ENCODE measurements around the gene SLC26A1. TPM values are rescaled to one million over a fixed set of nuclear protein-coding genes. Genes with fewer than 3 reads are reported as not detected.

The SLC26A1 gene
- total RNA-seq, 1 experiment from 2014 or later, result 1.8 TPM

DNA sequence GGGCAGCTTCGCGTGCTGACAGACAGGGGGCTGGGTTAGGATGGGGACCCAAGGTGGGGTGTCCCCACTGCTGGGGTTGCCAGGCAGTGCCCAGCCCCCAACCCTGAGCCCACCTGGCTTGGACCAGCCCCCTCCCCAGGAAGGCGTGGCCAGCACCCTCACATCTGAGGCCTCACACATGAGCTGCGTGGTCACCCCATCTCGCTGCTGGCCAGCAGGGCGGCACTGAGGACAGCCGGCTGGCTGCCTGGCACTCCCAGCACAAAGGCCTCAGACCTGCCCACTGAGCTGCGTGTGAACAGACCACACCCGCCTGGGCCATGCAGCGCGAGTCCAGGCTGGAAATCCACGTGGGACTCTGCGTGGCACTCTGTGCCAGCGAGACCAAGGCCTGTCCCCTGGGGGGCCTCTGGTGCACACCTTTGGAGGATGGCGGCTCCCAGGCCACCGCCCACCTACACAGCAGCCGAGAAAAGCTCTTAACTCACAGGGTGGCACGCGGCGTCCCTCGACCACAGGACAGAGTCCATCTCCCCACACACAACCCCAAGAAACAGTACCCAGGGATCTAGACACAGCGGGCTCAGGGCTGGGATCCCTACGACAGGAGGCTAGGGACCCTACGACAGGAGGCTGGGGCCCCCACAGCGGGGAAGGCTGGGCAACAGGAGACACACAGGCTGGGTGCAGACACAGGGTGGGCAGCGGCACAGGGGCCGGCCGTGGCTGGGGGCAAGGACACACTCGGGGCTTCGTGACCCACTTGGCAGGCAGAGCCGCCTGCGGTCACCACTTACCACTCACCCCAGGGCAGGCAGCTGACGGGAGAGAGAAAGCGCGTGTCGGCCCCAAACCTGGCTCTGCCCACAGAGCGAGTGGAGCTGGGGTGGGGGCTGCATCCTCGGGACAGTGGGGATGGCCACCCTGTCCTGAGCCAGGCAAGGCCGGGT lies 29.7 kb downstream of the SLC26A1 start:
- in situ Hi-C loops (cut with HindIII; ENCODE audit: low pct_unique_long_range_greater_than_20kb, low sequenced_read_pairs), result no loop called here
- POLR2A ChIA-PET, result no interaction called here

DNA sequence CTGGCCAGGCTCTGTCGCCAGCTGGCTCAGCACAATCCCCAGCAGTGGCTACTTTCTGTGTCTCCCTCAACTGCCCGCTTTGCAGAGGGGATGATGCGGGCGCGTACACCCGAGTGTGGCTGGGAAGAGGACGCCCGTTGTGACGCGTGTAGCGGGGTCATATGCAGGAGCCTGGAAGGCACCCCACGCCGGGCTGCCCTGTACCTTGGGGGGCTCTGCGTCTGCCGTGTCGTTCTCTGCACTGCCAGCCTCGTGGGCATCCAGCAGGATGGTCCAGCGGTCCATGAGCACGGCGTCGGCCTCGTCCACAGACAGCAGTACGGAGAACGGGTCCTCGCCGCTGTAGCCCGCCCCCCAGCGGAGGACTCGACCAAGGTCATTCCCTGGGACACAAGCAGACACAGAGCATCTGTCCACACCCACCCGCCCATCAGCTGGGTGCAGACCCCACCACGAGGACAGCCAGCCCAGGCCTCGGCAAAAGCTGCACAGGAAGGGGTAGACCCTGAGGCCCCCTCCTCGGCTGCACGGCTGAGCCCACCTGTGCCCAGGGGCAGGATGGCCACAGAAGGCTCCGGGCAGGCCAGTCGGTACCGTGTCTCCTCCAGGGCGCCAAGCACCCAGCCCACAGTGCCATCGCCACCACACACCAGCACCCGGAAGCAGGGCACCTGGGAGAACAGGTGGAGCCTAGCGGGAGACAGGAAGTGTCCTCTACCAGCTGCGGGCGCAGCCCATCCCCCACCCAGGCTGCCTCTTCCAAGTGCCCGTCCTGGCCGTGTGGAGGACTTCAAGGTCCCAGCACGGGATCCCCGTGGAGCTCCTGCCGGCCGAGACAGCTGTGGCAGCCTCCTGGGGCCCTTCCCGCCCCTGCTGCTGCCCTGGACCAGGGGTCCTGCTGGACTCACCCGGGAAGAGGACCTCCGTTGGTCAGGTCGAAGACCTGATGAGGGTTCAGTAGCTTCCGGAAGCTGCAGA lies 30.7 kb downstream of the SLC26A1 start:
- no peak for DNase-seq (ENCODE audit: low read depth, low spot score)
- no TSS peak for BruUV-seq (replicated peaks)
- in situ Hi-C loops (cut with HindIII; ENCODE audit: low pct_unique_long_range_greater_than_20kb, low sequenced_read_pairs), result no loop called here
- TF ChIP-seq, protein P1, sequence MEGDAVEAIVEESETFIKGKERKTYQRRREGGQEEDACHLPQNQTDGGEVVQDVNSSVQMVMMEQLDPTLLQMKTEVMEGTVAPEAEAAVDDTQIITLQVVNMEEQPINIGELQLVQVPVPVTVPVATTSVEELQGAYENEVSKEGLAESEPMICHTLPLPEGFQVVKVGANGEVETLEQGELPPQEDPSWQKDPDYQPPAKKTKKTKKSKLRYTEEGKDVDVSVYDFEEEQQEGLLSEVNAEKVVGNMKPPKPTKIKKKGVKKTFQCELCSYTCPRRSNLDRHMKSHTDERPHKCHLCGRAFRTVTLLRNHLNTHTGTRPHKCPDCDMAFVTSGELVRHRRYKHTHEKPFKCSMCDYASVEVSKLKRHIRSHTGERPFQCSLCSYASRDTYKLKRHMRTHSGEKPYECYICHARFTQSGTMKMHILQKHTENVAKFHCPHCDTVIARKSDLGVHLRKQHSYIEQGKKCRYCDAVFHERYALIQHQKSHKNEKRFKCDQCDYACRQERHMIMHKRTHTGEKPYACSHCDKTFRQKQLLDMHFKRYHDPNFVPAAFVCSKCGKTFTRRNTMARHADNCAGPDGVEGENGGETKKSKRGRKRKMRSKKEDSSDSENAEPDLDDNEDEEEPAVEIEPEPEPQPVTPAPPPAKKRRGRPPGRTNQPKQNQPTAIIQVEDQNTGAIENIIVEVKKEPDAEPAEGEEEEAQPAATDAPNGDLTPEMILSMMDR (IDR thresholded peaks at IDR 0.05), result no peak
- TF ChIP-seq SIN3A (IDR thresholded peaks at IDR 0.05; ENCODE audit: borderline replicate concordance, insufficient read depth, low read depth, low read length), result no peak
- TF ChIP-seq, protein P2, sequence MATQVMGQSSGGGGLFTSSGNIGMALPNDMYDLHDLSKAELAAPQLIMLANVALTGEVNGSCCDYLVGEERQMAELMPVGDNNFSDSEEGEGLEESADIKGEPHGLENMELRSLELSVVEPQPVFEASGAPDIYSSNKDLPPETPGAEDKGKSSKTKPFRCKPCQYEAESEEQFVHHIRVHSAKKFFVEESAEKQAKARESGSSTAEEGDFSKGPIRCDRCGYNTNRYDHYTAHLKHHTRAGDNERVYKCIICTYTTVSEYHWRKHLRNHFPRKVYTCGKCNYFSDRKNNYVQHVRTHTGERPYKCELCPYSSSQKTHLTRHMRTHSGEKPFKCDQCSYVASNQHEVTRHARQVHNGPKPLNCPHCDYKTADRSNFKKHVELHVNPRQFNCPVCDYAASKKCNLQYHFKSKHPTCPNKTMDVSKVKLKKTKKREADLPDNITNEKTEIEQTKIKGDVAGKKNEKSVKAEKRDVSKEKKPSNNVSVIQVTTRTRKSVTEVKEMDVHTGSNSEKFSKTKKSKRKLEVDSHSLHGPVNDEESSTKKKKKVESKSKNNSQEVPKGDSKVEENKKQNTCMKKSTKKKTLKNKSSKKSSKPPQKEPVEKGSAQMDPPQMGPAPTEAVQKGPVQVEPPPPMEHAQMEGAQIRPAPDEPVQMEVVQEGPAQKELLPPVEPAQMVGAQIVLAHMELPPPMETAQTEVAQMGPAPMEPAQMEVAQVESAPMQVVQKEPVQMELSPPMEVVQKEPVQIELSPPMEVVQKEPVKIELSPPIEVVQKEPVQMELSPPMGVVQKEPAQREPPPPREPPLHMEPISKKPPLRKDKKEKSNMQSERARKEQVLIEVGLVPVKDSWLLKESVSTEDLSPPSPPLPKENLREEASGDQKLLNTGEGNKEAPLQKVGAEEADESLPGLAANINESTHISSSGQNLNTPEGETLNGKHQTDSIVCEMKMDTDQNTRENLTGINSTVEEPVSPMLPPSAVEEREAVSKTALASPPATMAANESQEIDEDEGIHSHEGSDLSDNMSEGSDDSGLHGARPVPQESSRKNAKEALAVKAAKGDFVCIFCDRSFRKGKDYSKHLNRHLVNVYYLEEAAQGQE (IDR thresholded peaks at IDR 0.05; ENCODE audit: insufficient read depth in 1 of 2, low read depth in 2 of 2, low read length in 1 of 2), result no peak
- ChIA-PET CTCF (interaction anchor here (0.6 kb wide), 1 partner anchor 76 kb away, joined by 3 read pairs; no protein-coding TSS in a partner anchor), POLR2A (no interaction called here)
- no peak overlapping the region for H3K27ac ChIP-seq (ENCODE audit: low read length)
- H3K4me3 ChIP-seq (ENCODE audit: low read depth in 2 of 2, low read length in 2 of 2), result no peak overlapping the region
- H3K27me3 ChIP-seq (ENCODE audit: control insufficient read depth, insufficient read depth, low read length), result no peaks in the 10 kb centered on the region
- H3K36me3 ChIP-seq (ENCODE audit: control insufficient read depth, insufficient read depth, low read length), result no peaks in the 10 kb centered on the region
- no peaks in the 10 kb centered on the region for H3K9me3 ChIP-seq (ENCODE audit: control insufficient read depth, insufficient read depth, low read depth, low read length)
- H3K4me1 ChIP-seq (ENCODE audit: control insufficient read depth, insufficient read depth, low read length), result no peaks in the 10 kb centered on the region
- intact Hi-C loops (cut with micrococcal nuclease; ENCODE audit: unreplicated experiment), result no loop called here
- ATAC-seq, result no peak

More for the DNA sequence above, 29.7 kb downstream of the SLC26A1 start:
- no peaks in the 10 kb centered on the region for H3K9me3 ChIP-seq (ENCODE audit: control insufficient read depth, insufficient read depth, low read depth, low read length)
- H3K36me3 ChIP-seq (ENCODE audit: control insufficient read depth, insufficient read depth, low read length), result no peaks in the 10 kb centered on the region
- no peaks in the 10 kb centered on the region for H3K27me3 ChIP-seq (ENCODE audit: control insufficient read depth, insufficient read depth, low read length)
- H3K4me1 ChIP-seq (ENCODE audit: control insufficient read depth, insufficient read depth, low read length), result no peaks in the 10 kb centered on the region
- H3K27ac ChIP-seq (ENCODE audit: low read length), result no peak overlapping the region
- no TSS peak for BruUV-seq (replicated peaks)
- H3K4me3 ChIP-seq (ENCODE audit: low read depth in 2 of 2, low read length in 2 of 2), result no peak overlapping the region
- DNase-seq (ENCODE audit: low read depth, low spot score) (no peak), ATAC-seq (no peak)
- no peak for TF ChIP-seq TCF7L2 (IDR thresholded peaks at IDR 0.05; ENCODE audit: low read depth, low read length)
- TF ChIP-seq, protein P1 (IDR thresholded peaks at IDR 0.05), result no peak
- no peak for TF ChIP-seq SIN3A (IDR thresholded peaks at IDR 0.05; ENCODE audit: borderline replicate concordance, insufficient read depth, low read depth, low read length)
- TF ChIP-seq POLR2AphosphoS5 (IDR thresholded peaks at IDR 0.05; ENCODE audit: low read depth, low read length), result no peak
- TF ChIP-seq, protein P2 (IDR thresholded peaks at IDR 0.05; ENCODE audit: insufficient read depth in 1 of 2, low read depth in 2 of 2, low read length in 1 of 2), result no peak
- CTCF ChIA-PET, result no interaction called here
- intact Hi-C loops (cut with micrococcal nuclease; ENCODE audit: unreplicated experiment), result no loop called here

Data from Panc1 (cell line).